A172 (cell line): ENCODE results near the gene OSBPL10. TPM values are rescaled to one million over a fixed set of nuclear protein-coding genes. Genes with fewer than 3 reads are reported as not detected.

Experiments used
- DNase-seq: peaks from one replicate; pipeline ENCODE4 v3.0.0-alpha.2; 2015; ENCODE audit warnings: low spot score
- total RNA-seq: library from RNA; depleted of rRNA; stranded (reverse); fragments of >200 nt; shearing (Covaris generic); gene quantifications from 2 replicates; pipeline ENCODE4 v1.2.3, GENCODE V29; 2014

Gene OSBPL10
- total RNA-seq, 1 experiment from 2014 or later, result 24.2 TPM

DNA sequence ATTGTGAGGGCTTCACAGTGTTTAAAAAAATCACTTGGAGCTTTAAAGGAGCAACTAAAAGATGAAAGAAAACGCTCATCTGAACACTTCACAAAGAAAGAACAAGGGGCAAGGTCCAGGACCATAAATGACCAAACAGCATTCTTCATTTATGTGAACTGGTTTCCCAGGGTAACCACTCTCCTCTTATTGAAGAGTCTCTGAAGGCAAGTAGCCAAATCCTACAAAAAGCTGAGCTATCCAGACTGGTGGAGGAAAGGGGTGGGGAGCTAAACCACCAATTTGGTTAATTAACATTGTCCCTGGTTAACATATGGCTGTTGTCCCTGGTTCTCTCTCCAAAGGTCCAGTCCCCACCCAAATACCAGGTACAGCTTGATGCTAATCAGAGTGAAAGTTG is 58.1 kb downstream of the OSBPL10 start:
- DNase-seq, result no peak

DNA sequence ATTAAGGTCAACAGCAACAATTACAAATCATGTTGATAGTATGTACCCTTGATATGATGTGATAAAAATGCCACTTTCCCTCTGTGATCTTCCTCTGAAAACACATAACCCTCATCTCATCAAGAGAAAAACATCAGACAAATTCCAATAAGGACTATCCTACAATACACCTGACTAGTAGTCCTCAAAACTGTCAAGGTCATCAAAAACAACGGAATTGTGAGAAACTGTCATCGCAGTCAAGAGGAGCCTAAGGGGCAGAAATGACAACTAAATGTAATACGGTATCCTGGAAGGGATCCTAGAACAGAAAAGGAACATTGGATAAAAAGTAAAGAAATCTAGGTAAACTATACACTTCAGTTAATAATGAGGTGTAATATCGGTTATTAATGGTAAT is 59.2 kb downstream of the OSBPL10 start:
- DNase-seq, result no peak

DNA sequence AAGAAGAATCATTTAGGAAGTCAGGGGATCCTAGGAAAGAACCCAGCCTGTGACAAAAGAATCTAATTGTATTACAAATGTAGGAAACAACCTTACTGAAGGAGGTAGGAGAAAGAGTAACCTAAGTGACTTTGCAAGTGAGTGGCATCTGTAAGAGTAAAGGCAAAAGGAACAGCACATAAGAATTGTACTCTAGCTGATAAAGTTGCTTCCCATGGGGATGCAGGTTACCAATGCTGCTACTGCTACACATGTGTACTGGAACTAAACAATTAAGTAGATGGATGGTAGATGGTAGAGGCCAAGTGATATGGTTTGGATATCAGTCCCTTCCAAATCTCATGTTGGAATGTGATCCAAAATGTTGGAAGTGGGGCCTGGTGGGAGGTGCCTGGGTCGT is 60.8 kb downstream of the OSBPL10 start:
- no peak for DNase-seq

DNA sequence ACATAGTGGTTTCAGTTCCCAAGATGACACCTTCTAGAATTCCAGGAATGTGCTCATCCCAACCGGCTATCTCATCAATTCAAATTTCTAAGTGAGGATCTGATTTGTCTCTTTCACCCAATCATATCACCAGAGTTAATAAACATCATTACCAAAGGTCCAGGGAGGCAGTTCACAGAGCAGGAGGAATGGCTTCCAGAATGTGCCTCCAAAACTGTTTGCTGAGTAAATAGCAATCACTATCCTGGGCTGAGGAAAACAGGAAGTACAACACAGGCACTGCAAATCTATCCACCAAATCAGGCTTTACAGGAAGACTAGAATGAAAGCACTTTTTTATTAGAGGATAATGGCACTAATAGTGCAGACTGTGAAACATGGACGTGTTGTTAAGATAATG is 61.5 kb downstream of the OSBPL10 start:
- no peak for DNase-seq

DNA sequence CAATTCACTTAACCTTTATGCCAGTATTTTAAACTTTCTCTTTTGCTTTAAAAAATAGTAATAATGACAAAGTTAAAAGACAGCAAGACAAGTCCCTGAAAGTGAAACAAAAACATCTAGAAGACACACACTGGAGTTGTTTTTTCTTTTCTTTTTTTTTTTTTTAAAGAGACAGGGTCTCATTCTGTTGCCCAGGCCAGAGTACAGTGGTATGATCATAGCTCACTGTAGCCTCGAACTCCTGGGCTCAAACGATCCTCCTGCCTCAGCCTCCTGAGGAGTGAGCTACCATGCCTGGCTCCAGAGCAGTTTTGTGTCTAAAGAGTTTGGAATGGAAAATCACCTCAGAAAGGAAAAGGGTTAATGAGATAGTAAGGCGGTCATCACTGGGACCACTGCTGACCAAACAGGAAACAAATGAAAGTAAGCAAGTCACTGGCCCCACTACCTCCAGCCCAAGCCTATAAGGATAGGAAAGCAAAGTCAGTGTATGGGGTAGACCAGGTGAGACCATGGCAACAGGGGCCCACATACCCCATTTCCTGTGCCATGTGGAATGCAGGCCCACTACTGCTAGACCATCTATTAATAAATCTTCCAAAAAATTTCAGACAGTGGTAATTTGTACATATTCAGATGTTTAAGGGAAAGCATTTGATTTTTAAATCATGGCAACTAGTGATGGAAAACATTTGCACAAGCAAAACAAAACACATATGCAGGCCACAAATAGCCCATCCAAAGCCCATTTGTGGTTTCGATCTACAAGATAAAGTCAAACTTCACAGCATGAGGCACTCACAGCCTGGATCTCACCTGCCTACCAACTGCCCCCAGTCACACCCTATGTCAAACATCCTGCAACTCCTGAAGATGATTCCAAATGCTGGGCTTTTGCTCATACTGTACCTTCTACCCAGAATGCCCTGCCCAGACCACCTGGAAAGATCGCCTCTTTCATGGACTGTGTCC is 62.6 kb downstream of the OSBPL10 start:
- DNase-seq, result no peak

DNA sequence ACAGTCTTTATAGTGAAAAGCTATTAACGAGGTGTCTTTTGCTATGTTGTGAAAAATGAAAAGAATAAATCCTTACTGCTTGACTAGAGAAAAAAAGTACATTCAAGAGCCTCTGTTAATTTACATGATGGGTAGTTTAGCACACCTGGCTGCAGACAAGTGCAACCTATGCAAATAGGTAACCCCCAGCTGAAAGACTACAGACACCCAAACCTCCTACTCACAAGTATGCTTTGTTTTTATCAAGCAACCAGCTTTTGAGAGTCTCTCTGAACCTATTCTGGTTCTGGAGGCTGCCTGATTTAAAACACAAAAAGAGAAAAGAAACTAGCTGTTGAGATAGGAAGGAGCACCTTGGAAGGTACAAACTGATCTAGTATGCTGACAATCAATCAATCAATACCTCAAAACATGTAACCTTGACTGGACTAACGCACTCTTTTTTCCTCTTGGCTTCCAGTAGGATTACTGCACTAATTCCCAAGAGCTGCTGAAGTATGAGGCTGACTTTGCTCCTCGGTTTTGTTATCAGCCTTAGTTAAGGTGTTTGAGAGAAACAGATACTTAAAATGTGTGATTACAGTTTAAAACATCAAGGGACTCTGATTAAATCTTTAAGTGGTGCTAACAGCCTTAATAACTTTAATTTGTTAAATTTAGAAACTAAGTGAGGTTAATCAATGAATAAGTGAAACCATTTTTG is 63.6 kb downstream of the OSBPL10 start:
- DNase-seq, result no peak

DNA sequence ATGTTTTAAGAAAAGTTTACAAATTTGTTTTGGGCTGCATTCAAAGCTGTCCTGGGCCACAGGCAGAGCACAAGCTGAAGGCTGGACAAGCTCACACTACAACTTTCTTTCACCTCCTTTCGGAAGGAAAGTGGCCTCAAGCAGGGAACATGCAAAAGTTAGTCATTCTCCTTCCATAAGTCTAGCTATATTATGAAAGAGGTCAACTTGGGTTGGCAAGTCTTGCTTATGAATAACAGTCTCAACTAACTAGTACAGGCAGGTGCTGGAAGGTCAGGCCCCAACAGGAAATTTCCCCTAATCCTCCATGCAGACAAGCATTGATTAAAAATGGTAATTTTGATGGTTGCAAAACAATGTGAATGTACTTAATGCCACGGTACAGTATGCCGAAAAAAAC is 69.4 kb downstream of the OSBPL10 start:
- no peak for DNase-seq

DNA sequence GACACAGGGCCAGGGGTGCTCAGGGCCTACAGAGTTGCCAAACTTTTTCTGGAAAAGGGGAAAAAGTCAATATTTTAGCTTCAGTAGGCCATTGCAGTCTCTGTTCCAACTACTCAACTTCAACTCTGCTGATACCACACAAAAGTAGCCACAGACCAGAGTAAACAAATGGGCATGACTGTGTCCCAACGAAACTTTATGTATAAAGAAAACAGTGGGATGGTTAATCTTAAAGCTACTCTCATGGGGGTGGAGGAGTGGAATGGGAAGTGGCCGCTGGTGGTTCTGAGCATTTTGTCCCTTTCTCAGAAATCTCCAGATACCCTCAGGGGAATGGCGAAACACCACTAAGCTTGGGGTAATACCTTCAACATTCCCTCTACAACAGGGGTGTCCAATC is 69.9 kb downstream of the OSBPL10 start:
- no peak for DNase-seq

DNA sequence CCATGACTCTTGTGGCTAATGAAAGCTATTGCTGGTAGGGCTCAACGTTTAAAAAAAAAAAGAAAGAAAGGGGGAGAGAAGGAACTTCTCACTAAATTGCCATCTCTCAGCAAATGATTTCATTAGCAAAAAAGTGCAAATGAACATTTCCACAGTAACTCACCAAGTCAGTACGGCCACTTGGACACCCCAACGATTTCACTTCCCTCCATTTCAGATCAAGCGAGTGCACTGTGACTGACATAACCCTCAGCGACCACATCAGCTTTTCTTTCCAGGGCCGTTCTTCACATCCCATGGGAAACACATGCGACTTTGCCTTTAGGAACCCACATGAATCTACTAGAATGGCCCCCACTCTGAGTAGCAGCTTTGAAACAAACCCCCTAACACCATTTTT is 71.6 kb downstream of the OSBPL10 start:
- no peak for DNase-seq

DNA sequence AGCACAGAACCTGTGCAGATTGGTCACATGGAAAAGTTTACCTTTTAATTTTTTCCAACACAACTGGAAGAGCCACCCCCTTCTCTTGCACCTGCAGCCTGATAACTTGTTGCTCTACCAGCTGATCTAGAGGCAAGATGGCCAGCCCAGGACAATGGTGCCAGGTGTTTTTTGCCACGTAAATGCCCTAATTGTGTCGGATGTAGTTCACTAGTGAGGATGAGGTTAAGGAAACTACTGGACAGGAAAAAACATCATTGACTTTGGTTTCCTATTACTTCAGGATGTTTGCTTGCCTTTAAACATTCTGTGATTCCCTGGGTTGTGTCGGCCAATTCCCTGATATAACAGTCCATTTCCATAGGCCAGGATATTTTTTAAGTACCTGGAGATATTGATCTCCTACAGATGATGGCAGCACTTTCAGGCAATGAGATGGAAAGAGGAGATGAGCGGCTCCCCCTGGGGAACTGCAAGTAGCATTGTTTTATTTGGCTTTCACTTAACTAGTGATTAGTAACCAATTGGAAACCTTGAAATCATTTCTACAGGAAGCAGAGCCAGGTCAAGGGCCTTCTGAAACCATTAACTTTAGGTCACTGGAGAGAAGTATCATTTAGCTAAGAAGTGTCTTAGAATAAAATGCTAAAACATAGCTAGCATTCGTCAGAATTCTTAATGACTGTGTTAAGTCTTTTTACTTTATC is 72.5 kb downstream of the OSBPL10 start:
- no peak for DNase-seq

DNA sequence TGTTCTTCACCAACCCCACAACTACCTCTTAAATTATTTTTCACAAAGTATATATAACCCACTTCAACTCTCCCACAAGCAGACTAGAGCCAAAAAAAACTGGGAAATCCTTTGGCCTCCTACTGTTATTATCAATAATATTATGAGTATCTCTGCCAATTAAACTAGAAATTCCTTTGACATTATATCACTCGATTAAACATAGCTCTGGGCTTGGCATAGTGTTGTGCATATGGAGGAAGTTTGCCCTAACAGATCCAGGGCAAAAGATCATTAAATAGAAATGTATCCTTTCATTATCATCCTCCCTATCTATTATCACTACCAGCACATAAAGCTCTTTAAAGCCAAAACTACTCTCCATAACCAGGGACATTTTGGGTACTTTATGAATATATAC is 74.9 kb downstream of the OSBPL10 start:
- DNase-seq, result no peak

DNA sequence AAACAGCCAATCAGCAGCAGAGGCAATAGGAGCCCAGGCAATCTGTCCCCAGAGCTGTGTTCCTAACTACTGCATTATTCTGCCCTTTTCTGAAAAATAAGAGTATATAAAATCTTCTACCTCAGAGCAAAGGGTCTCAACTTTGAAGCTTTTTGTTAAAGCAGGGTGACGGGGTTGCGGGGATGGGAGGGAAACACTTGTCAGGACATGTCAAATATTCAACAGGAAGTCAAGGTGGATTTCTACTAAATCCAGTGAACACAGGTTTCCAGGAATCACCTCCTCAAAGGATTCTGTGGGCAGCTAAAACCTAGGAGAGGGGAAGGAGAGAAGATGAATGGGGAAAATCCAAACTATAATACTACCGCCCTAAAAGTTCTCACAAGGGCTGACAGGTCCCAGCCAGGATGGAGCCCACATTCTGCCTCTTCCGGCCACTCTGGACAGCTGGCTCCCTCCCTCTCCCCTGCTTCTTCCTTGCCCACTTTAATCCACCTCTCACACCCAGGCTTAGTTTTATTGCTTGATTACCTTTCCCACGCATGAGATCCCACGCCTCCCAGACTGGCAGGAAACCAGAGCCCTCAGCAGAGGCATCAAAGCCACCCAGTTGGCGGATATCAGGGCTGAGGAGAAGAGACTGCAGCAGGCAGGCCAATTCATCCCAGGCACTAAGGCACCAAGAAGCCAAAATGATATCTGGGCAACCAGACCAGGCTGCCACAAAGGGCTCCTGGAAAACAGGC is 77.2 kb downstream of the OSBPL10 start:
- no peak for DNase-seq

DNA sequence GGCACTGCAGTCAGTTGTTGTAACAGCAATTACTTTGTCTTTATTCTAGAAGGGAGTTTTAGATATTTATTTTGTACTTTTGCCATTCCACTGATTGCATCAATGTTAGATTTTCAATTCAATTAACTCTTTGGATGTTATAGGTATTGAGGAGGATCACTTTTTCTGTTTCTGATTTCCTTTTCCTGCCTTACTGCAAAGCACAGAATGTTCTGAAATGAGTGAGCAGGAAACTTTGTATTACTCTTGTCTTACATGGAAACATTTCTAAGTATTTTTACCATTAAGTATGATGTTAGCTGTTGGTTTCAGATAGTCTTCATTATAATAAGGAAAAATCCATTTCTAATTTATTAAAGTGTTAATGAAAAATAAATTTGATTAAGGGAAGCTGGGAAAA is 80.5 kb downstream of the OSBPL10 start:
- DNase-seq, result no peak

DNA sequence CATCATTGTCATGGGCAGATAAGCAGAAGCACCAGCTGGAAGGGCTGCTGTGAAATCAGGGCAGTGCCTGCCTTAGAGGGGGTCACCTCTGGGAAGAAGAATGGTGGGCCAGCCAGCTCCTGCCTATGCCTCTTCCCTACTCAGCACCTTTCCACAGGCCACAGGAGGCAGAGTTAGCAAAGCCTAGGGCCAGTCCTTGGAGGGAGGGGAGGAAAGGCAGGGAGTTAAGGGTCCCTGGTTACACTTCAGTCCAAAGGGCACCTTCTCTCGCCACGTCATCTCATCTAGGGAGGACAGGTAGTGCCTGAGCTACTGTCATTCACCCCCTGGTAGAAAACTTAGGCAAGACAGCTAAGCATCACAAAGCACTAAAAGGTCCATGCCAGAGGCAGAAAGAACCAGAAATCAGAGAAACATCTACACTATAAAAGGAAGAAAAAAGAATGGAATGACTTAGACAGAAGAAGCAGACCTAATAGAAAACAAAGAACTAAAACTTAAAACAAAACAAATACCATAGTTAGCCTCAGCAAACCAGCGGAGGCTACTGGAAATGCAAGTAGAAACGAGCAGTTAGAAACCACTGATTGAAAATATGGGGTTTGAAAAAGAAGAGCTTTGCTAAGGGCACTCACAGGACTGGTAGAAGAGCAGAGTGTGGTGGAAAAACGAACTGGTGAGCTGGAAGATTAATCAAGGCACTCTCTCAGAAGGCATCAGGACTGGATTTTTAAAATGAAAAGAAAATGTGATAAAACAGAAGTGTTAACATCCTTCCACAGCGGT is 84.2 kb downstream of the OSBPL10 start:
- no peak for DNase-seq

DNA sequence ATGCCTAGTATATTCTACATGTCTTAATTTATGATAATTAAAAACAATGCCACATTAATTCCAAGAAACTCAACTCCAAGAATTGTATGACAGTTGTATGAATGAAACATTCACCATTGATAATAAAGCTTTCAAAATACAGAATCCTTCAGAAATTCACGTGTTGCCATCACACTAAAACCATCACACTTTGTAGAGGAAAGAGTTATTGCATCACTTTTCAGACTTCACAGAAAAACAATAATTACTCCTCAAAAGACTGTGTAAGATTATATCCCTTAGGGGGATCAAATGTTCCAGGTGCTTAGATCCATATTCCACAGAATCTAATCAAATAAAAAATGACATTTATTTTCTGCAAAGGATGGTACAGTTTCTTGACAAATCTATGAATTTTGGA is 85.0 kb downstream of the OSBPL10 start:
- DNase-seq, result no peak

DNA sequence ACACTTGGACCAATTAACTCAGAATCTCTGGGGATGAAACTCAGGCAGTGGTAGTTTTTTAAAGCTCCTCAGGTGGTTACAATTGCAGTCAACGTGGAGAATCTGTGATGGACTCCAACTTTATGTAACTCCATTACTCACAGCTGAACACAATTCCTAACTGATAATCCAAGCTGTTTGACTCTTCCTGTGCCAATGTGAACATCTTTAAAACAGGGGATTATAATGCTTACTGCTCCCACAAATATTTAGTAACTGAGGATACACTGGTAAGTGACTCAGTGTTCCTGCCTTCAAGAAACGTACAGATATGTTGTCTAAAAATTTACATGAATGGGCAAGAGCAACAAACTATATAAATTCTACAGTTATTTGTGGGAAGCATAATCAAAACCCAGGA is 85.6 kb downstream of the OSBPL10 start:
- DNase-seq, result no peak

DNA sequence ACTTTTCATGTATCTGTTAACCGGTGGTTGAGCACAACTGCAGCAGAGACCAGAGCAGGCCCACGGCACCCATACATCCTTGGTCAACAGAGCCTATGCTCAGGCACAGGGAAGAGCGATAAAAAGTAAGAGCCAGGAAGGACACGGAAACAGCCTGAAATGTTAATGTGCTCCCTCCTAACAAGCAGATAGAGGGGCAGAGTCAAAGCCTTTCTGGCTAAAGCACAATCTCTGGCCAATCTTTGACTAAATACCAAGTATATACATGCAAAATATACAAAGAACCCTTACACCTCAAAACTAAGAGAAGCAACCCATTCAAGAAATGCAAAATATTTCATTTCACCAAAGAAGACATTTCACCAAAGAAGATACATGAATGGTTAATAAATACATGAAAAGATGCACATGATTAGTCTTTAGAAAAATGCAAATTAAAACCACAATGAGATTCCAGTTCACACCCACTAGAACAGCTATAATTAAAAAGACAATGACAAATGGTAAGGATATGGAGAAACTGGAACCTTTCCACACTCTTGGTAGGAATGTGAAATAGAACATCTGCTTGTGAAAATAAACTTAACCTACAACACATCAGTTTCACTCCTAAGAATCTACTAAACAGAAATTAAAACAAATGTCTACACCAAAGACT is 88.0 kb downstream of the OSBPL10 start:
- DNase-seq, result no peak

DNA sequence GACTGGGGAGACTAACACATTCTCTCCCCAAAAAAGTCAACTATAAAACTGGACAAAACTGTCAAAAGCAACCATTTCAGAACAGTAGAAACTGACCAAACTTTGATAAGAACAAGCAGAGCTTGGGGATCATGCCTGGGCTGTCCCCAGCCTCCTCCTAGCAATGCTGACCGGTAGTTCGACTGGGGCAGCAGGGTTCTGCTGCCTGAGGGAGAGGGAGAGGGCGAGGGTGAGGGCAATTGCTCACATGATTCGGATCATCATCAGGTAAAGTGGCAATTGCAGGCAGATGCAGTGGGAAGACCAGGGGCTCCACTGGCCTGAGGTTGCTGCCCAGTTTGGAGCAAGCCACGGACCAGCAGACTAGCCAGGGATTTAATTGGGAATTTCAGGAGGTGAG is 88.6 kb downstream of the OSBPL10 start:
- no peak for DNase-seq

DNA sequence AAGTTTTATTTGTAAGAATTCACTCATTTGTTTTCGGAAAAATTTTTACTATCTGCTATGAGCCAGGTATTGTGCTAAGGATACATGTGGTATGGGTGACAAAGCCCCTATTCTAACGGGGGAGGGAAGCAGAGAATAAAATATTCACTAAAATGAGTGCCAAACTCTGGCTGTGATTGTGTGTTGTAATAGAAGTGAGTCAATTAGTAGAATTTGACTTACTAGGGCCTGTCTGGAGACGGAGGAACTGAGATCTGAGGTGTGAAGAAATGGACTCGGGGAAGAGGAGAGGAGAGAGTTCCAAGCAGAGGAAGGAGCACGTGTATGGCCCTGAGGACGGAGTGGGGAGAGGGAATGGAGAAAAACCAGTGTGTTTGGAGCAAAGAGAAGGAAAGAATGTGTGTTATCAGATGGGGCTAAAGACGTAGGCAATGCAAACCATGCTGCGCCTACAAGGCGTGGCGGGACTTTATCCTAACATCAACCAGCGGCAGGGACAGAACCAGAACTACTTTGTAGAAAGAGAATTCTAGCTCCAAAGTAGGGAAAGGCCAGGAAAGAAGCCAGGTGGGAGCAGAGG is 89.1 kb downstream of the OSBPL10 start:
- no peak for DNase-seq
